K562 (cell line): ENCODE results near the gene FNDC11. TPM values are rescaled to one million over a fixed set of nuclear protein-coding genes. Genes with fewer than 3 reads are reported as not detected.

Experiments used
- ATF7 ChIP-seq: fragments of 450-650 bp; IDR thresholded peaks from 2 replicates; pipeline ENCODE4 v1.7.1; 2014; ENCODE audit warnings: mild to moderate bottlenecking, moderate library complexity
- BACH1 ChIP-seq: fragments of 200-800 bp; sonication (Bioruptor generic); IDR thresholded peaks from 2 replicates; pipeline ENCODE4 v1.6.1; 2016; ENCODE audit warnings: missing genetic modification characterization, missing compliant biosample characterization
- CBX2 ChIP-seq: fragments of 200-600 bp; sonication (generic); IDR thresholded peaks from one replicate; pipeline ENCODE4 v1.6.1; 2012; ENCODE audit warnings: mild to moderate bottlenecking, low read length, inconsistent platforms; ENCODE audit not compliant: insufficient read depth, poor library complexity, severe bottlenecking
- DACH1 ChIP-seq: fragments of 450-650 bp; IDR thresholded peaks from 2 replicates; pipeline ENCODE4 v1.6.1; 2018; ENCODE audit not compliant: partially characterized antibody
- FOSL1 ChIP-seq: fragments of 200-800 bp; sonication (Bioruptor generic); conservative IDR thresholded peaks from 2 replicates; pipeline ENCODE4 v1.6.1; 2016; ENCODE audit warnings: missing genetic modification characterization, missing compliant biosample characterization
- IRF9 ChIP-seq: fragments of 450-650 bp; IDR thresholded peaks from 2 replicates; pipeline ENCODE4 v1.6.1; 2016; ENCODE audit warnings: missing biosample characterization, missing genetic modification characterization
- MTA1 ChIP-seq: fragments of 450-650 bp; IDR thresholded peaks from 2 replicates; pipeline ENCODE4 v1.6.1; 2017; ENCODE audit warnings: borderline replicate concordance
- SAP30 ChIP-seq: fragments of 200-600 bp; sonication (generic); IDR thresholded peaks from 2 replicates; pipeline ENCODE4 v1.6.1; 2012; ENCODE audit warnings: borderline replicate concordance, low read depth, mild to moderate bottlenecking, moderate library complexity, low read length, control low read depth, inconsistent platforms; ENCODE audit not compliant: insufficient read depth, poor library complexity, severe bottlenecking
- SIRT6 ChIP-seq: IDR thresholded peaks from one replicate; pipeline ENCODE4 v1.6.1; 2012; ENCODE audit warnings: low read depth, mild to moderate bottlenecking, control low read depth, inconsistent platforms, low read length, moderate library complexity
- TGIF2 ChIP-seq: sonication (generic); formaldehyde crosslinking; IDR thresholded peaks from 2 replicates; pipeline ENCODE4 v1.8.1; 2022; ENCODE audit warnings: mild to moderate bottlenecking, missing genetic modification reagents, moderate library complexity
- THAP12 ChIP-seq: fragments of 250-450 bp; sonication (Bioruptor Pico); IDR thresholded peaks from 2 replicates; pipeline ENCODE4 v1.9.0; 2021; ENCODE audit warnings: mild to moderate bottlenecking, inconsistent platforms
- ZEB2 ChIP-seq: fragments of 450-650 bp; IDR thresholded peaks from 2 replicates; pipeline ENCODE4 v1.6.1; 2016
- ZKSCAN8 ChIP-seq: fragments of 200-800 bp; sonication (Bioruptor generic); IDR thresholded peaks from 2 replicates; pipeline ENCODE4 v1.6.1; 2016; ENCODE audit warnings: missing genetic modification characterization, missing compliant biosample characterization
- ZMIZ1 ChIP-seq, 2 experiments: fragments of 150-350 bp in 1 of 2; IDR thresholded peaks; 2 replicates each; pipeline ENCODE4 v1.6.1; 2012 to 2016; ENCODE audit warnings: low read depth in 2 of 2, low read length in 2 of 2, mild to moderate bottlenecking in 1 of 2, moderate library complexity in 1 of 2
- ZNF23 ChIP-seq: fragments of 250-450 bp; sonication (Bioruptor Pico); IDR thresholded peaks from 2 replicates; pipeline ENCODE4 v1.4.0; 2020; ENCODE audit warnings: mild to moderate bottlenecking
- ZNF589 ChIP-seq: fragments of 200-800 bp; sonication (Bioruptor generic); IDR thresholded peaks from 2 replicates; pipeline ENCODE4 v1.6.1; 2016; ENCODE audit warnings: low read depth, missing genetic modification characterization, missing compliant biosample characterization
- ZNF75A ChIP-seq: fragments of 450-650 bp; formaldehyde crosslinking; IDR thresholded peaks from 2 replicates; pipeline ENCODE4 v1.4.0; 2020; ENCODE audit warnings: mild to moderate bottlenecking
- polyA plus RNA-seq, 8 experiments: library from polyadenylated mRNA; depleted of rRNA in 4 of 8; stranded (reverse) in 5 of 8; unstranded in 3 of 8; fragments of >200 nt; fragmentation: Nextera tagmentation in 2 of 8; fragmentation: Illumina TruSeq in 1 of 8; extraction: Ambion mirVana in 2 of 8; extraction: Trizol in 1 of 8; gene quantifications; 2 replicates each; pipeline versions ENCODE4 v1.2.1 to v1.2.3, GENCODE V29; 2011 to 2014; ENCODE audit warnings: inconsistent platforms in 1 of 8, missing spikeins in 1 of 8
- total RNA-seq, 7 experiments: library from RNA; depleted of rRNA in 6 of 7; stranded (reverse); fragments of >200 nt in 6 of 7; fragmentation: Illumina TruSeq in 2 of 7; extraction: Trizol in 2 of 7; gene quantifications; 2 replicates each; pipeline versions ENCODE4 v1.2.1 to v1.2.3, GENCODE V29; 2011 to 2021; ENCODE audit warnings: low replicate concordance in 1 of 7
- TF ChIP-seq, protein P1 (sequence below): fragments of 250-450 bp; sonication (Bioruptor Pico); IDR thresholded peaks from 2 replicates; pipeline ENCODE4 v1.8.0; 2021; ENCODE audit warnings: mild to moderate bottlenecking, moderate library complexity
- TF ChIP-seq, protein P2 (sequence below): fragments of 450-650 bp; conservative IDR thresholded peaks from 2 replicates; pipeline ENCODE4 v1.6.1; 2016; ENCODE audit warnings: missing genetic modification characterization, low read depth, mild to moderate bottlenecking, control low read depth, missing compliant biosample characterization

The FNDC11 gene
- total and polyA plus RNA-seq, 9 of the 15 experiments (the other 6 are each of a cell fraction or from before 2014, with no cell fraction given): 0.08 to 2.3 (median 0.64) TPM; not detected in 2

GRCh38 chr20:63520504-63520933 is 33.4 kb upstream of the FNDC11 start, which contains the start of gene PPDPF (continued):
- TF ChIP-seq TGIF2 (no peak), MTA1 (no peak), ZNF589 (CRISPR knock-in tag) (no peak), FOSL1 (tag) (no peak), DACH1 (no peak), ZNF23 (CRISPR knock-in tag) (no peak), ZMIZ1 (IDR thresholded peaks at IDR 0.05; ENCODE audit: low read depth in 2 of 2, low read length in 2 of 2) (peak in 1 of 2 experiments; percentile 52; a peak in 1 of 4 replicates), SIRT6 (no peak), CBX2 (no peak), SAP30 (no peak), BACH1 (no peak), THAP12 (CRISPR knock-in tag) (peak; percentile 36; the same call in 1 of the 2 replicates), ZKSCAN8 (no peak), IRF9 (tag) (no peak), ZEB2 (no peak), ATF7 (no peak; the same call in 1 of the 2 replicates), ZNF75A (CRISPR knock-in tag) (no peak)
- TF ChIP-seq, protein P1, sequence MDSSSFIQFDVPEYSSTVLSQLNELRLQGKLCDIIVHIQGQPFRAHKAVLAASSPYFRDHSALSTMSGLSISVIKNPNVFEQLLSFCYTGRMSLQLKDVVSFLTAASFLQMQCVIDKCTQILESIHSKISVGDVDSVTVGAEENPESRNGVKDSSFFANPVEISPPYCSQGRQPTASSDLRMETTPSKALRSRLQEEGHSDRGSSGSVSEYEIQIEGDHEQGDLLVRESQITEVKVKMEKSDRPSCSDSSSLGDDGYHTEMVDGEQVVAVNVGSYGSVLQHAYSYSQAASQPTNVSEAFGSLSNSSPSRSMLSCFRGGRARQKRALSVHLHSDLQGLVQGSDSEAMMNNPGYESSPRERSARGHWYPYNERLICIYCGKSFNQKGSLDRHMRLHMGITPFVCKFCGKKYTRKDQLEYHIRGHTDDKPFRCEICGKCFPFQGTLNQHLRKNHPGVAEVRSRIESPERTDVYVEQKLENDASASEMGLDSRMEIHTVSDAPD (CRISPR knock-in tag): no peak
- TF ChIP-seq, protein P2, sequence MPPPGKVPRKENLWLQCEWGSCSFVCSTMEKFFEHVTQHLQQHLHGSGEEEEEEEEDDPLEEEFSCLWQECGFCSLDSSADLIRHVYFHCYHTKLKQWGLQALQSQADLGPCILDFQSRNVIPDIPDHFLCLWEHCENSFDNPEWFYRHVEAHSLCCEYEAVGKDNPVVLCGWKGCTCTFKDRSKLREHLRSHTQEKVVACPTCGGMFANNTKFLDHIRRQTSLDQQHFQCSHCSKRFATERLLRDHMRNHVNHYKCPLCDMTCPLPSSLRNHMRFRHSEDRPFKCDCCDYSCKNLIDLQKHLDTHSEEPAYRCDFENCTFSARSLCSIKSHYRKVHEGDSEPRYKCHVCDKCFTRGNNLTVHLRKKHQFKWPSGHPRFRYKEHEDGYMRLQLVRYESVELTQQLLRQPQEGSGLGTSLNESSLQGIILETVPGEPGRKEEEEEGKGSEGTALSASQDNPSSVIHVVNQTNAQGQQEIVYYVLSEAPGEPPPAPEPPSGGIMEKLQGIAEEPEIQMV (tag): peak; percentile 97
